ENCODE results near the gene NCBP3. TPM values are rescaled to one million over a fixed set of nuclear protein-coding genes. Genes with fewer than 3 reads are reported as not detected.
A peak's percentile ranks its signal among the peaks of the same experiment; 100 is the strongest.

NCBP3 gene
- total RNA-seq, 1 donor from 2014 or later: 39.0 TPM

DNA sequence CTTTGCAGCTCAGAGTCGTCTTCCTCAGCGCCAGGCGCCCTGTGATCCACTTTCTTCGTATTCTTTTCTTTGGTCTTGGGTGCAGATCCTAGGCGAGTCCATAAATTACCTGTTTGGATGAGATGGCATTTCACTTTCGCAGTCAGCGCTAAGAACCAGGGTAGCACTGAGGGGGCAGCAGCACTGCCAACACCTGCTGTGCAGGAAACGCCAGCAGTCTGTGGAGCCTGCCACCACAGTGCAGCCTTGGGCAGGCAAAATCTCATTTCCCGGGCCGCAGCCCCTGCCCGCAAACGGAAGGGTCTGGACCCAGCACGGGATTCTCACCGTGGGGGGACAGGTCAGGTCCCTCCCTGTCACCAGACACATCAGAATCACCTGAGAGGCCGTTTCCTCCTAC, 32.9 kb downstream of the NCBP3 start:
- DNase-seq (ENCODE audit: low spot score): no peak

DNA sequence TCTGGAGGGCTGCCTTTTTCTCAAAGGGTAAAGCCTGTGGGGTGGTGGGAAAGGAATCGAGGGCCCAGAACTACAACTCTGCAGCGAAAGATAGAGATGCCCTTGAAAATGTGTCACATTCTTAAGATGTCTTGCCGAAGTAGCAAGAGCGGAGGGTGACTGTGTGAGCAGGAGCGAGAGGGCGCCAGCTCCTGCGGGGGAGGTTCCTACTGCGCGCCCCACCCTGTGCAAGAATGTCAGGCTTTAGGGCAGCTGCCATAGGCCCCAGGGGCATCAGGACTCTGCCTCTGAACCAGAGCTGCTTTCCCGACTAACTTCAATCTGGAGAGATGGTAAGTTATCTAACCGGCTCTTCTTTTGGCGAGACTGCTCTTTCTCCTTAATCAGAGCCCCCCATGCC, 33.3 kb downstream of the NCBP3 start:
- no peak for DNase-seq (ENCODE audit: low spot score)

DNA sequence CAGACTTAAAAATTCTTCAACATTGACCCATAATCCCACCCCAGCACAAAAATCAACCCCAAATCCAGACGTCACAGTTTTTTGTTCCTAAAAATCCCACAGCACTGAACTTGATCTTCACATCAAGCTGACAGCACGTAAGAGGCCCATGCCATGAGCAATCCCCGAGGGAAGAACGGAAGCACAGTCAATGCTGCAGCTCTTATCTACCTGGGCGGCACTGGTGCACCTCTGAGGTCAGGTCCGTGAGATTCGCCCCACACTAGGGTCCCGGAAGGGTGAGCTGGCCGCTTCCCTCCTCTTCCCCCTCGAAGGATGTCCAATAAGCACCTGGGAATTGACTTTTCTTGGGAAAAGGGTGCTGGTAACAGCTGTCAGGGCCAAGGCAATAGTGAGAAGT, 33.8 kb downstream of the NCBP3 start:
- no peak for DNase-seq (ENCODE audit: low spot score)

DNA sequence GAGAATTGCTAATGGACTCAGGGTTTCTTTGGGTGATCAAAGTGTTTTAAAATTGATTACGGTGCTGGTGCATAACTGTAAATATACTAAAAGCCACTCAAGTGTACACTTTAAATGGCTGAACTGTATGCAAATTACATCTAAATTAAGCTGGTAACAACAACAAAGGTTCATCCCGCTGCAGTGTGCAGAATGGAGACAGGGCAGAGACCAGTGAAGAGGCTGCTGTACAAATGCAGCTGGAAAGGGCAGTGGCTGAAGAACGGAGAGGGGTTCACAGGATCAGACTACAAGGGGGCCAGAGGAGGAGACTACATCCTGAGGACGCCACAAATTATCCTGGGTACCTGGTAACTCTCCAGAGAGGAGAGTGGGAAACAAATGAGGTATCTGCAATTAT, 36.0 kb downstream of the NCBP3 start:
- DNase-seq (ENCODE audit: low spot score): no peak

DNA sequence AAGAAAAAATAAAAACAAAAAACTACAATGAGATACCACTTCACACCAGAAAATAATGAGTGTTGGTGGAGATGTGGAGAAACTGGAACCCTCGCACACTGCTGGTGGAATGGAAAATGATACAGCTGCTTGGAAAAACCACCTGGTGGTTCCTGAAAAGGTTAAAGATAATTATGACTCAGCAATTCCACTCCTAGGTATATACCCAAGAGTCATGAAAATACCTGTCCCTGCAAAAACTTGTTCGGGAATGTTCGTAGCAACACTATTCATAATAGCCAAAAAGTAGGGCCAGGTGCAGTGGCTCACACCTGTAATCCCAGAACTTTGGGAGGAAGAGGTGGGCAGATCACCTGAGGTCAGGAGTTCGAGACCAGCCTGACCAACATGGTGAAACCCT, 36.9 kb downstream of the NCBP3 start:
- DNase-seq (ENCODE audit: low spot score): no peak

DNA sequence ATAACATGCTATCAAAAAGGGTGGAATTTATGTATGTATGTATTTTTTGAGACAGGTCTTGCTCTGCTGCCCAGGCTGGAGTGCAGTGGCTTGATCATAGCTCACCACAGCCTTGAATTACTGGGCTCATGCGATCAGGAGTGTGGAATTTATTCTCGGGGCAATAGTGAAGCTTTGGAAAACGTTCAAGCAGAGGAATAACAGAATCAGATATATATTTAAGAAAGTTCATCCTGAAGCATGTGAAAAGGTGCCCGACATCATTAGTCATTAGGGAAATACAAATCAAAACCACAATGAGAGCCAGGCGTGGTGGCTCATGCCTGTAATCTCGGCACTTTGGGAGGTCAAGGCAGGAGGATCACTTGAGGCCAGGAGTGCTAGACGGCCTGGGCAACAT, 37.3 kb downstream of the NCBP3 start:
- DNase-seq (ENCODE audit: low spot score): no peak

DNA sequence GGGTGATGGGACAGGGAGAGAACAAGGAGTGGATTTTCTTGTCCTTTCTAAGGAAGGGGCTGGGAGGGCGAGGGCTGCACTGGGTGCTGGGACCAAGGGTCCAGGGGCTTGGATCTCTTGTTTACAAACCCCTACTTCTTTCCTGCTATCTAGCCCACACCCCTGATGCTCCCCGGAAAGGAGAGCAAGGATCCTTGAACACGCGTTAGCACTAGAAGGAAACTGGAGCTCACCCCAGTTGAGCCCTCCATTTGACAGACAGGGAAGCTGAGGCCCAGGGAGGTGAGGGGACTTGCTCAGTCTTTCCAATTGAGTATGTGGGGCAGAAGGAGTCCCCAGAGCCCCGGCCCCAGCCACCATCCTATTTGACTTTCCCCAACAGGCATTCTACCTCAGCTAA, 40.5 kb downstream of the NCBP3 start:
- DNase-seq (ENCODE audit: low spot score): no peak

DNA sequence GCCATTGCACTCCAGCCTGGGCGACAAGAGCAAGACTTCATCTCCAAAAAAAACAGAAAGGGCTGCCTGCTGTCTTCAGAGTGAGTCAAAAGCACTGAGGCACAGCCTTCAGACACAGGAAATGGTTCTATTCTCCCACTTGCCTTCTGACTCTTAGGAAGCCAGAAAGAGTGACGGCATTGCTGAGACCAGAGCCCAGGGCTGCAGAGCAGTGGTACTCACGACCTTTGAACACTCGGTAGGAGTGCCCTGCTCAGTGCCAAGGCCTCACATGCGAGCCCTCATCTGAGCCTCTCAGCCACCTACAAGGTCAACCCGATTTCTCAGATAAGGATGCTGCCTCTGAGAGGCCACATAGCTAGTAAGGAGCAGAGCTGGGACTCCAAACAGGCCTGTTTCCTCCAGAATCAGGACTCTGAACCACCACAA, 41.5 kb downstream of the NCBP3 start:
- no peak for DNase-seq (ENCODE audit: low spot score)

DNA sequence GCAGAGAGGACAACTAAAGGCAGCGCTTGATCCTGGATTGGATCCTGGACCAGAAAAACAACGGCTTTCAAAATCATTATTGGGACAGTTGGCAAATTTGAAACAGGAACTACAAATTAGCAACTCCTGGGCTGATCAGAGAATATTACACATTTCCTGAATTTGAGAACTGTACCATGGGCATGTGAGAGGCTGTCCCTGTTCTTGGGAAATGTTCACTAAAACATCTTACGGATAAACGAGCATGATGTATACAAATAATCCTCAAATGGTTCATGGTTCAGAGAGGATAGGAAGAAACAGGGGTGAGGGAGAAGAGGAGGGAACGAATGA, 42.8 kb downstream of the NCBP3 start:
- no peak for DNase-seq (ENCODE audit: low spot score)

DNA sequence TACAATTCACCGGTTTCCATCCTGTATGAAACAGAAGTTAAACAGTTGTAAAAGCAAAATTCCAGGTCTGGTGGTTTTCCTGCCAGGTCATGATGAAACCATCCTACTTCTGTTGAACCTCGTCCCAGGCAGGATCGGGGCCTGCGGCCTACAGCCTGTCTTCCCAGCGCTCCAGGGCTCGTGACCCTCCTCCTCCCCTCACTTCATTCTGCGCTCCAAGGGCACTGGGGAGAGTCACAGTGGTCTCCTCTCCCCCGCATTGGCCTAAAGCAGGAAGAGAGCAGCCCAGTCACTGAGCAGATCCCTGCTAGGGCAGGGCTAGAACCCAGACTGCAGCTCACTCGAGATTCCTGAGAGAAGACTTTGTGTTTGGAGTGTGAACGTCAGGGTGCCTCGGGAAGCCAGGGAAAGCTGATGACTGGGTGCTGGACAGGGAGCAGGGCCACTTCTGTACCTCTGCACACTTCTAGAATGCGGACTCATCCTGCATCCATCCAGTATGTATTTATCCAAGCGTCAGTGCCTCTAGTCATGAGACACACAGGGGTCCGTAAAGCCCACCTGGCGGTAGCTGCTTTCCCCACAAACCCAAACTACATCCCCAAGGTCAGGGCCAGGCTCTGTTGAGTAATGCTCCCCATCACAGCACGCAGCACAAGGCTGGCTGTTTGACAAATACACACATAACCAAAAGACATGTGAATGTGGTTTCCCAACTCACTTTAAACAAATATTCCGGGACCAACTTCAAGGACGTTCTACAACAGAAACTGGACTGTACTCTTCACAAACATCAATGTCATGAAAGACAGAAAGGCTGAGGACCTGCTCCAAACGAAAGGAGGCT, 43.4 kb downstream of the NCBP3 start:
- DNase-seq (ENCODE audit: low spot score): peak; percentile 47

DNA sequence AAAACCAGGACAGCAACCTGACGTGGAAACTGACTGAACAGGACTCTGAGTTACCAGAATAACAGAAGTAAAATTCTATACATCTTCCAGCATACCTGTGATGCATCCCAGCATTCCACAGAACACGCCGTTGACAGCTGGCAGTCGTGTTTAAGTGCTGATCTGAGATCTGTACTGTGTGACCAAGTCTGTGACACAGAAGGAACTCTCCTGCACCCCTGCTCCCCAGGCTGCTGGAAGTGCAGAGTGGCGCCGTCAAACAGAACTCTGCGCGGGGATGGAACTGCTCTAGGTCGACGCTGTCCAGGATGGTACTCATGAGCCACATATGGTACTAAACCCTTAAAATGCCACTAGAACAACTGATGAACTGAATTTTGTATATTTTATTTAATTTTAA, 44.3 kb downstream of the NCBP3 start:
- no peak for DNase-seq (ENCODE audit: low spot score)

DNA sequence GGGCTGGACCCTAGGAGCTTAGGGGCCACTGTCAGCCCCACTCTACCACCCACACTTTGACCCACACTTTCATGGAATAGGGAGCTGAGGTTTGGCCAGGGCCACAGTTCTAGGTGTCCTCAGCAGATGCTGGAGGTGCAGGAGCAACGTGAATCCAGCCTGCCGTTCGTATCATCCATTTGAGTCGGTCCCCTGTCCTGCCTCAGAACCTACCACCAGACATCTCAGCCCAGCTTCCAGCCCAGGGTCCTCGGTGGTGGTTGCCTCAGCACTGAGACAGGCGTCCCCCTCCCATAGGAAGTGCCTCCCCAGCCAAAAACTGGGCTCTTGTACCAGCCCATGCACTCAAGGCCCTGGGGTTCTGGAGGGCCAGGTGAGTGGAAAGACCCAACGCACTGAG, 44.7 kb downstream of the NCBP3 start:
- no peak for DNase-seq (ENCODE audit: low spot score)

DNA sequence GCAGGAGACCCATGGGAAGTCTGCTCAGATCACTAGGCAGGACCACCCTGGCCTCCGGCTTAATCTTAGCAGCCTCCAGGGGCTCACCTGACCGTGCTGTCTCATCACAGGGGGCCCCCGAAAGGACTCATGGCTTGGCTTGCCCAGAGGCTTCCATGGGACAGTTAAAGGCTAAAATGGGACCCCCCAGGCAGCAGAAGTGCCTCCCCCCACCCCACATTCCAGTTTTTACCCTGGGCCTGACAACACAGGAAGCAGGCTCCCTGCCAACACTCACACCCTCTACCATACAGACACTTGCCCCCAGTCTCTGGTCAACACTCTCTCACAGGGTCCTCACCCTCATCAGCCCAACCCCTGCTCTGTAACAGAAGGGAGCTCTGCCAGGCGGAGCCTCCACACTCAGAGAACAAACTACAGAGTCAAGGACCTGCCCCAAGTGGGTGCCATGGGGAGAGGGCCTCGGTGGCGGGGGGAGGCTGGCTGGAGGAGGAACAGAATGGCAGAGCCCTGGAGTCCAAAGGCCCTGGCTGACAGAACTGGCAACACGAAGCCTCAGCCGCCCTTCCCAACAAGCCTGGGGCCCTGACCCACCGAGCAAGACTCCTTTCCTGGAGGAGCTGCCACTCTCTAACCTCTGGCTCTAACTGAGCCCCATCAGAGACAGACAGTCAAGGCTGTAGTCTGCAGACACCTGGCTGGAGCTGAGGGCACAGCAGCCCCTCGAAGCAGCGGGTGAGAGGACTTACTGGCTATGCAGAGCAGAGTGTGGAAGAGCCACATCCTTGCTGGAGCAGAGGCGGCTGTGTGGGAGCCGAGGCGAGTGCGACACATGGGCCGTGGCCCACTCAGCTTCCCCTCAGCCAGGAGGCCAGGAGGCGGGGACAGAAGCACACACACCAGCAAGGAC, 45.4 kb downstream of the NCBP3 start, which contains the start of gene ITGAE:
Gene ITGAE (minus strand): TSS at position 827 of the 910 bp plus-strand sequence. CDS start 44 bp downstream, at position 783.
- DNase-seq (ENCODE audit: low spot score): no peak

DNA sequence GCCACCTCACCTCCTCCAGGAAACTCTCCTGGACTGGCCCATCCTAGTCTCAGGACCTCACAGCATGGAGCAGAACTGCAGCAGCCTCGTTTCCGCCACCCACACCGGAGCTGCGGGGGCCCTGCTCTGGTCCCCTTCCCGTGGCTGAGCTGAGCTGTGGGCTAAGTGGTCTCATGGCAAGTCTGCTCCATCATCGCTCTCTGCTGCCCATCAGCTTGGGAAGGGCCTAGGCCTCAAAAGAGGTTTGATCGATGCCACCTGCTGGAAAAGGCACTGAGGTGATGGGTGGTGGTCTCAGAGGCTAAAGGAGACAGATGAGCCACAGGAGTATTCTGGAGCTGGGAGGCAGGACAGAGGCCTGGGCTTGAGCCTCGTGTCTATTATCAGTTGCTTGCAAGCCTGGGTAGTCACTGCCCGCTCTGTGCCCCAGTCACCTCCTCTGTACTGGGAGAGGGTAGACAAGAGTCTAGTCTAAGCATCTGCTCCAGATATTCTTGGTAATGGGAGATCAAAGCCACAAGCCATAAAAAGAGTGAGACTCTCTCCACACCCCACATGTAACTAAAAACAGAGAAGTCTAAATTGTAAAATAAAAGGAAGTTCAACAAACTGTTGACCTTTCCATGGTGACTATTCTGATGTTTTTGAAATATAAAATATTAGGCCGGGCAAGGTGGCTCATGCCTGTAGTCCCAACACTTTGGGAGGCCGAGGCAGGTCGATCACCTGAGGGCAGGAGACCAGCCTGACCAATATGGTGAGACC, 46.7 kb downstream of the NCBP3 start:
- no peak for DNase-seq (ENCODE audit: low spot score)

DNA sequence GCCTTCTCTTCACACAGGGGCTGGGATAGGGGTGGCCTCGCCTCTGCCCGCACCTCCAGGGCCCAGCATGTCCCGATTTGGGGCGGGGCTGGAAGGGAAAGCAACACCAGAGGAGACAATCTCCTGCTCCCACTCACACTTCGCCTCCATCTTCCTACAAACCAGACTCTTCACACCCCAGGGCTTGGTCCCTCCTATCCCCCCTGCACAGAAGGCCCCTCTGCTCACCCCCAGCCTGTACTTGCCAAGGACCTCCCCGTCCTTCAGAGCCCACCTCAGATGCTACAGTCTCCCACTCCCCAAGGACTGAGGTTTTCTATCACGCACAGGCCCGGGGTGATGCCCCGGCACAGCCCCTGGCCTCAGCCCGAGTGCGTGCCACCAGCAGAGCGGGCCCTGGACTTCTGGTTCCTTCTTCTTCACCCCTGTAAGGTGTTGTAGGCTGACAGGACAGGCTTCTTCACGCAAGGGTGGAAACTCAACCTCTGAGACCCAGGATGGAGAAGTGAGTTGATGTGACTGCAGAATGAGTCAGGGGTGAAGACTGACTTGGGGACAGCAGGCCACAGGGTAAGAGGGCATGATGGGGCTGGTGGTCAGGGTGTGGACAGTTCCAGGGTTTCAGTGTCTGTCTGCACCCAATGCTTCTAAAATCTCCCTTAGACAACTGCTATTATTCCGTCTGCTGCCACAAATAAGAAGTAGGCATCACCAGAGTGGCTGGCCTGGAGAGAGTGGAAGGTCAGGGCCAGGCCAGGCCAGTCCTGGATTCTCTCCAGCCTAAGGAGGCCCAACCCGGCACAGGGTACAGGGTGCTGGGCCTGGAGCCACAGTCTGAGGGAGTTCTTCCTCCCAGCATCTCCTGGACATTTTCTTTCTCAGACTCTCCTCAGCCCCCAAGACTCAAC, 47.5 kb downstream of the NCBP3 start:
- no peak for DNase-seq (ENCODE audit: low spot score)

DNA sequence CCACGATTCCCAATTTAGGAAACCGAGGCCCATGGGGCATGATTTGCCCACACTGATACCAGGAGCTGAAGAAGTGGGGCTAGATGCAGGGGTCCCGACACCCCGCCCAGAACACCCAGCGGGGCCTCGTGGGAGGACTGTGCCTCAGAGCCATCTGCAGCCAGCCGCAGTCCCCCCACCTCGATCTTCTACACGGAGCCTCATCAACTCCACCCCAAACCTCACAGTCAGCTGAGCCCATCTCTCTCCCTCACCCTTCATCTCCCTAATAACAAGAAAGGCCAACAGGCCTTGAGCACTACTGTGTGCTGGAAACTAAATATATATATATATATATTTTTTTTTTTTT, 49.2 kb downstream of the NCBP3 start:
- DNase-seq (ENCODE audit: low spot score): no peak

DNA sequence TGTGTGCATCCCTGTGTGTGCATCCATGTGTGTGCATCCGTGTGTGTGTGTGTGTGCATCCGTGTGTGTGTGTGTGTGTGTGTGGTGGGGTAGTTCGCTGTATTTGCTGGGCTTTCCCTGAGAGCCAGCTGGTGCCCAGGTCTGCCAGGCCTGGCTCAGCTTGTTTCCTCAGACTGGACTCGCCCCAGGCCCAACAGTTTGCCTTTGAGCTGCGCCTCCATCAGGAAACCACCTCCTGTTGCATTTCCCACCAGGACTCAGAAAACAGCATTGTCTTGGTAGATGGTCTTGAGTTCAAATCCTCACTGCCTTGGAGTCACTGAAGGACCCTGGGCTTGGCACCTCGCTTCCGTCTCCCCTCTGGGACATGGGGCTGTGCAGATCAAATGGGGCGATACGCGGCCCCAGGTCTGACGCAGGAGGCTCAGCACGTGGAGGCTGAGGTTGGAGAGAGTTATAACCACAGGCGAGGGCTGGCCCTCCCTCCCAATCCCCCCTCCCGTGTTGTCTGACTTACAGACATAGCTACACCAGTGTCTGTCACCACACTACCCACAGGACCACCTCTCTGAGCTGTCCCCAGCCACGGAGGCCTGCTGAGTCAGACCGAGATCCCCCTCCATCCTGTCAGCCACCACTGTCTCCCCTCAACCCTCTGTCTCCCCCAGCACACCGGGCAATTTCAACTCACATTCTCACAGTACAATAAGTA, 49.8 kb downstream of the NCBP3 start:
- peak; percentile 60 for DNase-seq (ENCODE audit: low spot score)

DNA sequence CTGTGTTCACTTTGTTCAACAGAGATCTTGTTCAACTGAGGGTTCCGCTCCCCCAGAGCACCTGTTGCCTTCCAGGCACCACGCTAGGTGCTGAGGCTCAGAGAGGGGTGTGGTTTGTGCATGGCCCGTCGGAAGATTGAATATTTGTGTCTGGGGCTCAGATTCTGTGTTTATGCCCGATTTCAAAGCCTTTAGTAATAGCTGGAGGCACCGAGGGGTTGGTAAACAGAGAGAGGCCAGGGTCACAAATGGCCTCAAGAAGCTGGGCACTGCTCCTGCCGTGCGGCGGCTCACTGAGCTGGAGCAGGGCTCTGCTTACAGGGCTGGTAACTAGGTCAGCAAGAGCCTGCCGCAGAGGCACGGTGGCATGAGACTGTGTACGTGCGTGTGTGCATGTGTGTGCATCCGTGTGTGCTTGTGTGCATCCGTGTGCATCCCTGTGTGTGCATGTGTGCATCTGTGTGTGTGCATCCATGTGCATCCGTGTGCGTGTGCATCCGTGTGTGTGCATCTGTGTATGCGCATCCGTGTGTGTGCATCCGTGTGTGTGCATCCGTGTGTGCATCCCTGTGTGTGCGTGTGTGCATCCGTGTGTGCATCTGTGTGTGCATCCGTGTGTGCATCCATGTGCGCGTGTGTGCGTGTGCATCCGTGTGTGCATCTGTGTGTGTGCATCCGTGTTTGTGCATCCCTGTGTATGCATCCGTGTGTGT, 50.5 kb downstream of the NCBP3 start:
- DNase-seq (ENCODE audit: low spot score): no peak

DNA sequence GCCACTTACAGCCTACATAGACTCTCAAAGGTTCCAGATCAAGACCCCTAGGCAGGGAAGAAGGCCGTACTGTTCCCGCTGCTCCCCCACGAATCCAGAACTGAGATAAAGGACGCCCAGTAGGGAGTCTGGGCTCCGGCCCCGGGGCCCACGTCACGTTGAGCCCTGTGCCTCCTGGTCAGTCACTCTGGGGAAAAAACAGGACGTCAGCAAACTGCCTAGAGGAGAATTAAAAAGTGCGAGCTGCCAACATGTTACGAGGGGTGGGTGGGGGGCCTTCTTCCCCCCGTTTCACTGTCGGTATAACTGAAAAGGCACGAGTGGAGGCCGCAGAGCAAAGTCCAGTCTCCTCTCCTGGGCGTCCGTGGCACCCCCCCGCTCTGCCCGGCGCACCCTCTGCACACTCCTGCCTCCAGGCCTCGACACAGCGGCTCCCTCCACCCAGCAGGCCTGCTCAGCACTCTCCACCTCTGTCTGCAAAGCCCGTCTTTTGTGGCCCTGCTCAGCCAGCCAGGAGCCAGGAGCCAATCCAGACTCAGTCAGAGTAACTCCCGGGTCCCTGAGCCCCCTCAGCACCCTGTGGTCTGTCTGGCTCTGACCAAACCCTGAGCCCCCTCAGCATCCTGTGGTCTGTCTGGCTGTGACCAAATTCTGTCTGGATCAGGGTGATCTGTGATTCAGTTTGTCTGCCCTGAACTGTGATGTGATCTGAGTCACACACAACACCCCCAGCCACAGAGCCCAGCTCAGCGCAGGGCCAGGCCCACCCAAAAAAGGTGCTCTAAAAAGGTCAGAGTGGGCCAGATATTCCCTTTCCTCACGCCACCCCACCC, 51.3 kb downstream of the NCBP3 start:
- DNase-seq (ENCODE audit: low spot score): no peak

All from mucosa of gallbladder (tissue), 1 donor.